ENCODE data around the gene GP5. TPM values are rescaled to one million over a fixed set of nuclear protein-coding genes. Genes with fewer than 3 reads are reported as not detected.

The GP5 gene
- total and polyA plus RNA-seq, 2 of the 13 experiments (the other 11 are each of a cell fraction or from before 2014, with no cell fraction given), result not detected

DNA sequence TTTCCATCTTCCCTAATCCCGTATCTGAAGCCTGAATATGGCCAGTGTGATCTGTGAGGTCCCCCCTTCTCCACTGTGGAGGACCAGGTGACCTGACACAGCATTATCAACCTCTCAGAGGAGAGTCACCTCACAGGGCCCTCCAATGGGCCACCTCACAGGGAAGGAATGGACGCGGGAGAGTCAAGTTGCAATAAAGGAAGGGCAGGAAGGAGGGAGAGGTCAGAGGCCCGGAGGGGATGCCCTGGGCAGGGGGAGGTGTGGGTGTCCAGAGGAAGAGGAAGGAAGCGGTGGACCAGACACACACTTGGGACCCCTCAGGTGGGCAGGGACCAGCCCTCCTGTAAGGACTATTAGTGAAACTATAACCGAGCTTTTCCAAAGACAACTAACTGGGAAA, 14.9 kb downstream of the GP5 start (continued):
- TF ChIP-seq ELF1 (CRISPR knock-in tag; IDR thresholded peaks at IDR 0.05) (no peak), TGIF2 (CRISPR knock-in tag; IDR thresholded peaks at IDR 0.05) (no peak), TARDBP (CRISPR knock-in tag; IDR thresholded peaks at IDR 0.05) (no peak), ZNF367 (CRISPR knock-in tag; IDR thresholded peaks at IDR 0.05; ENCODE audit: borderline replicate concordance) (no peak), DNMT1 (CRISPR knock-in tag; IDR thresholded peaks at IDR 0.05) (no peak)
- TF ChIP-seq, protein P1, sequence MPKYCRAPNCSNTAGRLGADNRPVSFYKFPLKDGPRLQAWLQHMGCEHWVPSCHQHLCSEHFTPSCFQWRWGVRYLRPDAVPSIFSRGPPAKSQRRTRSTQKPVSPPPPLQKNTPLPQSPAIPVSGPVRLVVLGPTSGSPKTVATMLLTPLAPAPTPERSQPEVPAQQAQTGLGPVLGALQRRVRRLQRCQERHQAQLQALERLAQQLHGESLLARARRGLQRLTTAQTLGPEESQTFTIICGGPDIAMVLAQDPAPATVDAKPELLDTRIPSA (CRISPR knock-in tag; IDR thresholded peaks at IDR 0.05; ENCODE audit: borderline replicate concordance), result no peak
- TF ChIP-seq, protein P2, sequence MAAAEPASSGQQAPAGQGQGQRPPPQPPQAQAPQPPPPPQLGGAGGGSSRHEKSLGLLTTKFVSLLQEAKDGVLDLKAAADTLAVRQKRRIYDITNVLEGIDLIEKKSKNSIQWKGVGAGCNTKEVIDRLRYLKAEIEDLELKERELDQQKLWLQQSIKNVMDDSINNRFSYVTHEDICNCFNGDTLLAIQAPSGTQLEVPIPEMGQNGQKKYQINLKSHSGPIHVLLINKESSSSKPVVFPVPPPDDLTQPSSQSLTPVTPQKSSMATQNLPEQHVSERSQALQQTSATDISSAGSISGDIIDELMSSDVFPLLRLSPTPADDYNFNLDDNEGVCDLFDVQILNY (CRISPR knock-in tag; conservative IDR thresholded peaks at IDR 0.05), result no peak

DNA sequence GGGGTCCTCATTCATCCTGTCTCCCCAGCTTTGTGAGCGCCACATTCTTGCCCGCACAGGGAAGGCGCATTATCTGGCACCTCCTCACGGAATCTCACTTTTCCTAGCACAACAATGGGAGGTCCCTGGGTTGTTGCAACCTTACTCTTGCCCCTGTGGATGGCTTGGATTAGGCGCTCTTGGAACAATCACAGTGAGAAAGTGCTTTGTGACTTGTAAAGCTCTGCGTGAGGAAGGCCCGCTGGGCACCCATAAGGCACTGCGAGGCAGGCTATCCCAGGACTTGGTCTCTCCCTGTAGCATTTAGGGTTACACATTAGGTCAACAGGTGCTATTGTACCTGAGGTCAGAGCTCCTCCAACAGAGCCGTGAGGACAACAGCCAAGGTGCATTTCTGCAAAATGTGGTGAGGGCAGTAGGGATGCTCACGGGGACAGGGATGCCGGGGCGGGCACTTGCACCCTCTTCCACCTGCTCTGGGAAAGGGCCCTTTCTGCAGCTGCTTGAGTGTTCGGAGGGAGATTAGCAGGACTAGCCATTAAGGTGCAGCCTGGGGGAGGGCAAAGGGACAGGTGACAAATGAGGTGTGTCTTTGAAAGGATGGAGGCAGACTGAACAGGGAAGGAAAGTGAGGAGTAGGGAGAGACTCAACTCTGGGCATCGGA, 15.7 kb downstream of the GP5 start:
- Histone ChIP-seq H3K4me2 (ENCODE audit: low read depth, low read length) (no peak overlapping the region), H3K9ac (ENCODE audit: insufficient read depth, low read depth, low read length) (no peak overlapping the region), H3K9me3 (ENCODE audit: low read length) (no peaks in the 10 kb centered on the region), H3K27ac (ENCODE audit: extremely low read length, insufficient read depth, low read length) (no peak overlapping the region), H2AFZ (ENCODE audit: low read length) (no peak overlapping the region), H3K4me1 (ENCODE audit: insufficient read depth, low read length) (peaks cover 9% of the 10 kb centered on the region; the same call in 1 of the 2 replicates), H3K4me3 (replicated peaks in 1 of 3; ENCODE audit: insufficient read depth in 1 of 3, low read depth in 2 of 3, low read length in 3 of 3) (no peak overlapping the region), H4K20me1 (ENCODE audit: insufficient read depth, low read length) (no peaks in the 10 kb centered on the region), H3K27me3 (ENCODE audit: control insufficient read depth in 1 of 2, insufficient read depth in 2 of 2, low read length in 2 of 2) (peaks cover 14 to 79% of the 10 kb centered on the region in 2 experiments), H3K36me3 (replicated peaks in 1 of 2; ENCODE audit: control insufficient read depth in 1 of 2, insufficient read depth in 2 of 2, low read length in 2 of 2) (no peaks in the 10 kb centered on the region), H3K79me2 (ENCODE audit: insufficient read depth, low read length) (no peaks in the 10 kb centered on the region)
- CTCF ChIA-PET (ENCODE audit: low intra/inter-chr PET ratio, low total read pairs), result no interaction called here
- BruUV-seq (replicated peaks), result no TSS peak
- POLR2A ChIA-PET, result no interaction called here
- intact Hi-C loops (cut with micrococcal nuclease; ENCODE audit: unreplicated experiment), result no loop called here
- 59% methylated on average over 14 of the region's 14 CpGs for WGBS (ENCODE audit: low lambda C conversion rate)
- DNase-seq (ENCODE audit: low spot score) (no peak), ATAC-seq (no peak), FAIRE-seq (no peak)
- in situ Hi-C loops (cut with HindIII; ENCODE audit: extremely low pct_ligation_motif_present, low pct_unique_long_range_greater_than_20kb), result no loop called here
- TF ChIP-seq ZNF451 (CRISPR knock-in tag; IDR thresholded peaks at IDR 0.05), result no peak
- TF ChIP-seq GABPB1 (CRISPR knock-in tag; IDR thresholded peaks at IDR 0.05), result no peak
- TF ChIP-seq HDAC2 (CRISPR knock-in tag; IDR thresholded peaks at IDR 0.05), result no peak
- TF ChIP-seq, protein P3, sequence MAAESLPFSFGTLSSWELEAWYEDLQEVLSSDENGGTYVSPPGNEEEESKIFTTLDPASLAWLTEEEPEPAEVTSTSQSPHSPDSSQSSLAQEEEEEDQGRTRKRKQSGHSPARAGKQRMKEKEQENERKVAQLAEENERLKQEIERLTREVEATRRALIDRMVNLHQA (CRISPR knock-in tag; IDR thresholded peaks at IDR 0.05), result no peak
- no peak for TF ChIP-seq ZBTB7A (CRISPR knock-in tag; IDR thresholded peaks at IDR 0.05)
- no peak for TF ChIP-seq JUND (CRISPR knock-in tag; IDR thresholded peaks at IDR 0.05)
- no peak for TF ChIP-seq ZNF230 (CRISPR knock-in tag; IDR thresholded peaks at IDR 0.05)
- TF ChIP-seq, protein P4, sequence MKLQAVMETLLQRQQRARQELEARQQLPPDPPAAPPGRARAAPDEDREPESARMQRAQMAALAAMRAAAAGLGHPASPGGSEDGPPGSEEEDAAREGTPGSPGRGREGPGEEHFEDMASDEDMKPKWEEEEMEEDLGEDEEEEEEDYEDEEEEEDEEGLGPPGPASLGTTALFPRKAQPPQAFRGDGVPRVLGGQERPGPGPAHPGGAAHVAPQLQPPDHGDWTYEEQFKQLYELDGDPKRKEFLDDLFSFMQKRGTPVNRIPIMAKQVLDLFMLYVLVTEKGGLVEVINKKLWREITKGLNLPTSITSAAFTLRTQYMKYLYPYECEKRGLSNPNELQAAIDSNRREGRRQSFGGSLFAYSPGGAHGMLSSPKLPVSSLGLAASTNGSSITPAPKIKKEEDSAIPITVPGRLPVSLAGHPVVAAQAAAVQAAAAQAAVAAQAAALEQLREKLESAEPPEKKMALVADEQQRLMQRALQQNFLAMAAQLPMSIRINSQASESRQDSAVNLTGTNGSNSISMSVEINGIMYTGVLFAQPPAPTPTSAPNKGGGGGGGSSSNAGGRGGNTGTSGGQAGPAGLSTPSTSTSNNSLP (IDR thresholded peaks at IDR 0.05; ENCODE audit: low read depth, low read length), result no peak
- no peak for TF ChIP-seq NFIB (CRISPR knock-in tag; IDR thresholded peaks at IDR 0.05; ENCODE audit: borderline replicate concordance)
- no peak for TF ChIP-seq DR1 (CRISPR knock-in tag; IDR thresholded peaks at IDR 0.05)
- no peak for TF ChIP-seq ZNF331 (CRISPR knock-in tag; IDR thresholded peaks at IDR 0.05)
- TF ChIP-seq, protein P5, sequence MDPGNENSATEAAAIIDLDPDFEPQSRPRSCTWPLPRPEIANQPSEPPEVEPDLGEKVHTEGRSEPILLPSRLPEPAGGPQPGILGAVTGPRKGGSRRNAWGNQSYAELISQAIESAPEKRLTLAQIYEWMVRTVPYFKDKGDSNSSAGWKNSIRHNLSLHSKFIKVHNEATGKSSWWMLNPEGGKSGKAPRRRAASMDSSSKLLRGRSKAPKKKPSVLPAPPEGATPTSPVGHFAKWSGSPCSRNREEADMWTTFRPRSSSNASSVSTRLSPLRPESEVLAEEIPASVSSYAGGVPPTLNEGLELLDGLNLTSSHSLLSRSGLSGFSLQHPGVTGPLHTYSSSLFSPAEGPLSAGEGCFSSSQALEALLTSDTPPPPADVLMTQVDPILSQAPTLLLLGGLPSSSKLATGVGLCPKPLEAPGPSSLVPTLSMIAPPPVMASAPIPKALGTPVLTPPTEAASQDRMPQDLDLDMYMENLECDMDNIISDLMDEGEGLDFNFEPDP (CRISPR knock-in tag; conservative IDR thresholded peaks at IDR 0.05), result no peak
